ENCODE results near the gene F13B. TPM values are rescaled to one million over a fixed set of nuclear protein-coding genes. Genes with fewer than 3 reads are reported as not detected.

The F13B gene
- total RNA-seq, 1 donor from 2014 or later, result not detected

DNA sequence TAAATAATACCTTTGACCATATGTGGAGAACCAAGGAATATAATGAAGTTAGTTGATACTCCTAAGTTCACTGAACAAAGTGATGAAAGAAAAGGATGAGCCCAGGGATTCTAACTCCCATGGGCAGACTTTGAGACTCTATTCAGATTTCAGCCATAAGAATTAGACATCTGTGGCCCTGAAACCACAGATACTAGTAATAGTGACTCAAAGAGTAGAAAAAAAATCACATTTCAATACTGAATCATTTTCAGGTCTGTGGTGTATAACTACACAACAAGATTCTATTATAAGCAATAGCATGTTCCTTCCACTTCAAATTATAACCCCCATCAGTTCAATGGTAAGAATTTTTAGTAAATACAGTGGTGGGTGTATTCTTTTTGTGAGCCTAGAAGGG lies 16.4 kb upstream of the F13B start:
- intact Hi-C loops (cut with DNase I), result no loop called here

DNA sequence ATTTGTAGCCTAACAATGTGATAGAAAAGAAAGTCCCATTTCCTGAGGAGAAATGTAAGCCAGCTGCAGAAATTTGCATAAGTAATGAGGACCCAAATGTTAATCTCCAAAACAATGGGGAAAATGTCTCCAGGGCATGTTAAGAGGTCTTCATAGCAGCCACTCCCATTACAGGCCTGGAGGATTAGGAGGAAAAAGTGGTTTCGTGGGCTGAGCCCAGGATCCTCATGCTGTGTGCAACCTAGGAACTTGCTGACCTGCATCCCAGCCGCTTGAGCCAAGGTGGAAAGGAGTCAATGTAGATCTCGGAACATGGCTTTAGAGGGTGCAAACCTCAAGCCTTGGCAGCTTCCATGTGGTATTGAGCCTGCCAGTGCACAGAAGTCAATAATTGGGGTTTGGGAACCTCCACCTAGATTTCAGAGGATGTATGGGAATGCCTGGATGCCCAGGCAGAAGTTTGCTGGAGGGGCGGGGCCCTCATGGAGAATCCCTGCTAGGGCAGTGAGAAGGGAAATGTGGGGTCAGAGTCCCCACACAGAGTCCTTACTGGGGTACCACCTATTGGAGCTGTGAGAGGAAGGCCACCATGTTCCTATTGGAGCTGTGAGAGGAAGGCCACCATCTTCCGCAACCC lies 14.2 kb upstream of the F13B start:
- intact Hi-C loops (cut with DNase I), result no loop called here
- H3K9me3 ChIP-seq, result no peaks in the 10 kb centered on the region
- H3K27me3 ChIP-seq, result no peaks in the 10 kb centered on the region
- TF ChIP-seq, protein P1, sequence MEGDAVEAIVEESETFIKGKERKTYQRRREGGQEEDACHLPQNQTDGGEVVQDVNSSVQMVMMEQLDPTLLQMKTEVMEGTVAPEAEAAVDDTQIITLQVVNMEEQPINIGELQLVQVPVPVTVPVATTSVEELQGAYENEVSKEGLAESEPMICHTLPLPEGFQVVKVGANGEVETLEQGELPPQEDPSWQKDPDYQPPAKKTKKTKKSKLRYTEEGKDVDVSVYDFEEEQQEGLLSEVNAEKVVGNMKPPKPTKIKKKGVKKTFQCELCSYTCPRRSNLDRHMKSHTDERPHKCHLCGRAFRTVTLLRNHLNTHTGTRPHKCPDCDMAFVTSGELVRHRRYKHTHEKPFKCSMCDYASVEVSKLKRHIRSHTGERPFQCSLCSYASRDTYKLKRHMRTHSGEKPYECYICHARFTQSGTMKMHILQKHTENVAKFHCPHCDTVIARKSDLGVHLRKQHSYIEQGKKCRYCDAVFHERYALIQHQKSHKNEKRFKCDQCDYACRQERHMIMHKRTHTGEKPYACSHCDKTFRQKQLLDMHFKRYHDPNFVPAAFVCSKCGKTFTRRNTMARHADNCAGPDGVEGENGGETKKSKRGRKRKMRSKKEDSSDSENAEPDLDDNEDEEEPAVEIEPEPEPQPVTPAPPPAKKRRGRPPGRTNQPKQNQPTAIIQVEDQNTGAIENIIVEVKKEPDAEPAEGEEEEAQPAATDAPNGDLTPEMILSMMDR (IDR thresholded peaks at IDR 0.05), result no peak
- no peak overlapping the region for H3K27ac ChIP-seq
- no peak overlapping the region for H3K4me3 ChIP-seq
- no peak for DNase-seq (ENCODE audit: low spot score in 2 of 2)
- no peaks in the 10 kb centered on the region for H3K4me1 ChIP-seq
- H3K36me3 ChIP-seq, result no peaks in the 10 kb centered on the region

More for the DNA sequence above, 16.4 kb upstream of the F13B start:
- Histone ChIP-seq H3K4me3 (no peak overlapping the region), H3K36me3 (no peaks in the 10 kb centered on the region), H3K4me1 (no peaks in the 10 kb centered on the region), H3K27ac (no peak overlapping the region), H3K9me3 (no peaks in the 10 kb centered on the region), H3K27me3 (no peaks in the 10 kb centered on the region)
- TF ChIP-seq, protein P1 (IDR thresholded peaks at IDR 0.05), result no peak
- DNase-seq (ENCODE audit: low spot score in 2 of 2), result no peak

DNA sequence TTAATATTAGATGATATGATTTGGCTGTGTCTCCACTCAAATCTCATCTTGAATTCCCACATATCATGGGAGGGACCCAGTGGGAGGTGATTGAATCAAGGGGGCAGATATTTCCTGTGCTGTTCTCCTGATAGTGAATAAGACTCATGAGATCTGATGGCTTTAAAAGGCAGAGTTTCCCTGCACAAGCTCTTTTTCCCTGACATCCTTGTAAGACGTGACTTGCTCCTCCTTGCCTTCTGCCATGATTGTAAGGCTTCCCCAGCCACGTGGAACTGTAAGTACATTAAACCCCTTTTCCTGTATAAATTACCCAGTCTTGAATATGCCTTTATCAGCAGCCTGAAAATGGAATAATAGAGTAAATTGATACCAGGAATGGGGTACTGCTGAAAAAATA lies 13.3 kb upstream of the F13B start:
- Histone ChIP-seq H3K27ac (no peak overlapping the region), H3K9me3 (no peaks in the 10 kb centered on the region), H3K4me3 (no peak overlapping the region), H3K27me3 (no peaks in the 10 kb centered on the region), H3K4me1 (no peaks in the 10 kb centered on the region), H3K36me3 (no peaks in the 10 kb centered on the region)
- intact Hi-C loops (cut with DNase I), result no loop called here
- no peak for DNase-seq (ENCODE audit: low spot score in 2 of 2)
- TF ChIP-seq, protein P1 (IDR thresholded peaks at IDR 0.05), result no peak

DNA sequence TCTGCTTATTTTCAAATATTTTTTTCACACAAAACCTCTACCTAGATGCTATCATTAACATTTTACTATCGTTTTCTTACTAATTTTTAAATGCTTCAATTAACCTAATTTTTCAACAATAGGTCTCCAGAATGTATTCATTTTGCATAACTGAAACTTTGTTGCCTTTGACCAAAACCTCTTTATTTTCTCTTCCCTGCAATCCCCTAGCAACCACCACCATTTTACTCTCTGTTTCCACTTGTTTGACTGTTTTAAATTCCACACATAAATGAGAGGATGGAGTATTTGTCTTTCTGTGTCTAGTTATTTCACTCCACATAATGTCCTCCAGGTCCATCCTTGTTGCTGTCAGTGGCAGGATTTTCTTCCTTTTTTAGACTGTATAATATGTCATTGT lies 9.5 kb upstream of the F13B start:
- TF ChIP-seq, protein P1 (IDR thresholded peaks at IDR 0.05), result no peak
- Histone ChIP-seq H3K36me3 (no peaks in the 10 kb centered on the region), H3K4me3 (no peak overlapping the region), H3K27ac (no peak overlapping the region), H3K9me3 (no peaks in the 10 kb centered on the region), H3K27me3 (no peaks in the 10 kb centered on the region), H3K4me1 (no peaks in the 10 kb centered on the region)
- intact Hi-C loops (cut with DNase I), result no loop called here
- DNase-seq (ENCODE audit: low spot score in 2 of 2), result no peak

DNA sequence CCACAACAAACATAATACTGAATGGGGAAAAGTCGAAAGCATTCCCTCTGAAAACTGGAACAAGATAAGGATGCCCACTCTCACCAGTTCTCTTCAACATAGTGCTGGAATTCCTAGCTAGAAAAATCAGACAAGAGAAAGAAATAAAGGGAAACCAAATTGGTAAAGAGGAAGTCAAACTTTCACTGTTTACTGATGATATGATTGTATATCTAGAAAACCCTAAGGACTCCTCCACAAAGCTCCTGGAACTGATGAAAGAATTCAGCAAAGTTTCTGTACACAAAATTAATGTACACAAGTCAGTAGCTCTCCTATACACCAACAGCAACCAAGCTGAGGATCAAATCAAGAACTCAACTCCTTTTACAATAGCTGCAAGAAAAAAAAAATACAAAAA lies 6.9 kb upstream of the F13B start:
- TF ChIP-seq, protein P1 (IDR thresholded peaks at IDR 0.05), result no peak
- H3K4me1 ChIP-seq, result no peaks in the 10 kb centered on the region
- no peak for DNase-seq (ENCODE audit: low spot score in 2 of 2)
- no peaks in the 10 kb centered on the region for H3K36me3 ChIP-seq
- intact Hi-C loops (cut with DNase I), result no loop called here
- no peaks in the 10 kb centered on the region for H3K27me3 ChIP-seq
- no peak overlapping the region for H3K4me3 ChIP-seq
- no peak overlapping the region for H3K27ac ChIP-seq
- no peaks in the 10 kb centered on the region for H3K9me3 ChIP-seq

DNA sequence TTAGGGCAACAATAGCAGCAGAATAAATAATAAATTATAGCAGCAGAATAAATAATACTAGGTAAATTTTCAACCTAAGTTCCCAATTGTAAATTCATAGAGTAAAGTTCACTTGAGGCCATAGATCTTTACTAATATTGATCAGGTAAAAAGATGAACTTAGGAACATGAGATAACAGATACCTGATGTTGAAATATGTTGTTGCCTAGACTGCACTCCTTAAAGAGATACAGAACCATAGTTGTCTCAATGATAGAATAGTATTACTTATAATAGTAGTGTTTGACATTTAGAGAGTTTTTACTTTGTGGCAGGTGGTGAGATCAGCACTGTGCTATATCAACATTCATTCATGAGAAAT lies 378 bp upstream of the F13B start:
- H3K27ac ChIP-seq, result no peak overlapping the region
- no peaks in the 10 kb centered on the region for H3K27me3 ChIP-seq
- no peak overlapping the region for H3K4me3 ChIP-seq
- H3K36me3 ChIP-seq, result no peaks in the 10 kb centered on the region
- TF ChIP-seq, protein P1 (IDR thresholded peaks at IDR 0.05), result no peak
- intact Hi-C loops (cut with DNase I), result no loop called here
- H3K9me3 ChIP-seq, result no peaks in the 10 kb centered on the region
- no peak for DNase-seq (ENCODE audit: low spot score in 2 of 2)
- H3K4me1 ChIP-seq, result no peaks in the 10 kb centered on the region

Data from ascending aorta (tissue), 2 donors.